Measurements from ENCODE around the gene FARS2.
"Not testable (repeated sequence)": the region's sequence is repeated elsewhere in the genome, so short reads cannot be mapped to it uniquely, and the experiment has no call there.

Gene FARS2

DNA sequence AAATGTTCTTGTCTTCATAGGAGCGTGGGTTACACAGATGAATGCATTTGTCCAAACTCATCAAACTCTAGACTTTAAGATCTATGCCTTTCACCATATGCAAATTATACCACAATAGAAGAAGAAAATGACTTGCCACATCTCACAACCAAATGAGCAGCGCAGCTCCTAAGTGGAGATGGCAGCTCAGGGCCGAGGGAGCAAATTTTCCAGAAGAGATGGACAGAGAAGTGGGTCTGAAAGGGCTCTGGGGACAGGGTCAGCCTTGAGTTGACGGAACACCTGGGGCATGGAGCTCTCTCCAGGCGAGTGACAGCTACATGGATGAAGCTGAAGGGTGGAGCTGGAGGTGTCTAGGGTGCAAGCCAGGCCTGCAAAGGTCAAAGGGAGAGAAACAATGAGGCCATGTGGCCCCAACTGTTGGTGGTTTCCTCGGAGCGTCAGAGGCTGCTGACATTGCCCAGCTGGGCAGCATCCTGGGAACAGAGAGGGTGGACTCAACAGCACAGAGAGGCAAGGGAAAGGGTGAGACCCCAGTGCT is 517.1 kb downstream of the FARS2 start:
- DNase-seq, result no peak

DNA sequence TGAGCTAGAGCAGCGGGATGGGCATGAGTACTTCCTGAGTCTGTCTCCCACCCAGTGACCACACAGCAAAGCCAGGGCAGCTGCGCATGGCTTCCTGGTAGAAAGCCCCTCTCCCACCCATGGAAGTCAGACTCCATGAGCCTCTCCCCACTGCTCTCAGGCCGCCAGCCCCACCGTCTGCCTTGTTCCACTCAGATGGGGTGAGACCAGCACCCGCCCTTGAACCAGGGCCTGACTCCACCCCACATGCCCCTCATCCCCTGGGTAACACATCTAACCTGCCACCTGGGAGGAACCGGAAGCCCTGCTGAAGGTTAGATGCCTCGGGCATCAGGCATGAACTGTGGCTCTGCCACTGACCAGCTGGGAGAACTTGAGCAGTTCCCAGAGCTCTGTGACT is 517.6 kb downstream of the FARS2 start:
- DNase-seq, result no peak

DNA sequence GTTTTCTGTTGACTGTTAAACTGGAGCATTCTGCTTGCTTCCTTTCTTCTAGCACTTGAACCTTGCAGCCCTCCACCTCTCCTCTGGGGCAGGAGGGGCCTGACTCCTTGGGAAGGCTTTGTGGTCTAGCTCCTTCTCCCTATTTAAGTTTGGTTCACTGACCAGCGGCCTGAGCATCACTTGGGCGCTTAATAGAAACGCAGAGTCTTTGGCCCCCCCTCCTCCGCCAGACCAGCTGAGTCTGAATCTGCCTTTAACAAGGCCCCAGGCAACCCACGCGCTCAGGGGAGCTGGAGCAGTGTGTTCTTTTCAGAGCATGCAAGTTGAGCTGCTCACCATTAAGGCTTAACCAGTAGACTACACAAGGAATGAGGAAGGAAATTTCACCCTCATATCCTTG is 519.7 kb downstream of the FARS2 start:
- peak; percentile 37 for DNase-seq

DNA sequence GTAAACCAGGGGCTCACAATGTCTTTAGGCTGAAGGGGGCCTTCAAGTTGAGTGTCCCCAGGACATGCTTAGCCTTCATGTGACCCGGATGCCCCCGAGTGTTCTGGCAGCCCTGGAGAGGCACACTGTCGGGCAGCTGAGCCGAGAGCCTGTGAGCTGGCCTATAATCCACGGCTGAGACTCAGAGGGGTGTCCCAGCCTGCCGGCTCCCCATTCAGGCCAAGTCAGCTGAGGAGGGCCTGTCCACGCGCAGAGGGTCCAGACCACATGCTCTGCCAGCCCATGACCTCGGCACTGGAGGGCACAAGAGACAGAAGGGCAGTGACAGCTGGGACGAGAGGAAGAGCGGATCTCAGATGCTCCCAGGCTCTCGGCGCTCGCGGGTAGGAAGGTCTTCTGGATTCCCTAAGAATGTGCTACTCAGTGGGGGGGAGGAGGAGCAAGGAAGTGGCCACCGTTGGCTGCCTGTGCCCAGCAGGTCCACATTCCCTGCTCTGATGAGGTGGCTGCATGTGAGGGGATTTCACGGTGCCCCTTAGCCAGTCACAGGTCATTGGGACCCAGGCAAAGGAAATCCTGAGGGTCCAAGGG is 520.7 kb downstream of the FARS2 start:
- DNase-seq, result no peak

DNA sequence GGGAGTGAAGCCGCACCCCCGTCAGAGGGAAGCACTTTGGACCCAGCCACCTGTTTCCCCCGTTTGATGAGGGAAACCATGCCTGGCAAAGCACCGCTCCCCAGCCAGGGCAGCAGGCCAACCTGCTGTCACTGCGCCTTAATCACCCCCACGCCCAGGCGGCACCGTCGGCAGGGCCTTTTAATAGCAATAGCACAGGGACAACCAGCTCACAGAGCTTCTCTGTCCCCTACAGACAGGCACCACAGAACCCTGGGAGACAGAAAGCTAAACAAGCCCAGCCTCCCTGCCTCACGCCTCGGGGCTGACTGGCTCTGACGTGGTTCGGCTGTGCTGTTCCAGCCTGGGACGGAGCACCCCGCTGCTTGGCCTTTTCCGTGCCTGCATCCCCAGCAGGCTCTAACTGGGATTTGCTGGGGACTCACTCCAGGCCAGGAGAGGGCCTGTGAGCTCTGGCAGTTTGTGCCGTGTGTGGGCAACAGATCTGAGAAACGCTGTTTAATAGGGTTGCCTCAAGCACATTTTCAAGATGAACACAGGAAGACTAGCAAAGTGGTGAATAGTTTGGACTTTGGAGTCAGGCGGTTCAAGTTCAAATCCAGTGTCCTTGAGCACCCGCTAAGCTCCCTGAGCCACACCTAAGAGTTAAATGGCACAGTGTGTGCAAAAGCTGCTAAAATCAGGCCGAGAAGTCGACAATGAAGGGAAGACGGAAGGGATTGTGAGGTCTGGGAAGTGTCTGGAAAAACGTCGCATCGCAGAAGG is 521.7 kb downstream of the FARS2 start:
- peak; percentile 59 for DNase-seq

DNA sequence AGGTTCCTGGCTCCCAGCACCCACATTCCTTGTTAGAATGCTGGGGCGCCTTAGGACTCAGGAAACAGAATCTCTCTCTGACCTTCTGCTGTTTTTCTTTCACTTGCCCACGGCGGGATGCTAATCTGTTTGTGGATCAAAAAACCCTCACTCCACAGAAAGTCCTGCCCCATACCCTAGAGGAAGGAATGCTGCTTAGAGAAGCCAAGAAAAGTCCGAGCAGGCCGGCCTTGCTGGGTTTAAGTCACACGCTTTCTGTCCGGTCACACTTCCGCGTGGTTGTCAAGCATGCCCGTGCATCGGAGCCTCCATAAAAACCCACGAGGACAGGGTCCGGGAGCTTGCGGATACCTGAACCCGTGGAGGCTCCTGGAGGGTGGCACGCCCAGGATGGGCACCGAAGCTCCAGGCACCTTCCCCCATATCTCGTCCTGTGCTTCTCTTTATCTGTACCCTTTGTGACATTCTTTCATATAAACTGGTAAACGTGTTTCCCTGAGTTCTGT is 522.3 kb downstream of the FARS2 start:
- peak; percentile 60 for DNase-seq

DNA sequence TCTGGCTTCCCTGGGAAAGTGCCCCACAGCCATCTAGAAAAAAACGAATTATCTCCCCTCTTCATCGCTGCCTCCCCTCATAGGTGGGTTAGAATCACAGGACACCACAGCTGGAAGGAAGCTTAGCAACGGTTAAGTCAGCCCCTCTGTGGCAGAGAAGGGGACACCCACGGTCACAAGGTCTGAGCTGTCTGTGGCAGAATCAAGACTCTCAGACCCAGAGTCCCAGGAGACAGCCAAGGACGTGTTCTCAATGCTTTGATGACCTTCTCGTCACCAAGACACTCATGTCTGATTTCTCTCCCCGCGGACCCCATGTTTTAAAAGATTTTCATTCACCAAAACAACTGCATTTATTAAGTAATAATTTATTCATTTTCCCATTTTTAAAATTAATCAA is 523.9 kb downstream of the FARS2 start:
- DNase-seq, result no peak

DNA sequence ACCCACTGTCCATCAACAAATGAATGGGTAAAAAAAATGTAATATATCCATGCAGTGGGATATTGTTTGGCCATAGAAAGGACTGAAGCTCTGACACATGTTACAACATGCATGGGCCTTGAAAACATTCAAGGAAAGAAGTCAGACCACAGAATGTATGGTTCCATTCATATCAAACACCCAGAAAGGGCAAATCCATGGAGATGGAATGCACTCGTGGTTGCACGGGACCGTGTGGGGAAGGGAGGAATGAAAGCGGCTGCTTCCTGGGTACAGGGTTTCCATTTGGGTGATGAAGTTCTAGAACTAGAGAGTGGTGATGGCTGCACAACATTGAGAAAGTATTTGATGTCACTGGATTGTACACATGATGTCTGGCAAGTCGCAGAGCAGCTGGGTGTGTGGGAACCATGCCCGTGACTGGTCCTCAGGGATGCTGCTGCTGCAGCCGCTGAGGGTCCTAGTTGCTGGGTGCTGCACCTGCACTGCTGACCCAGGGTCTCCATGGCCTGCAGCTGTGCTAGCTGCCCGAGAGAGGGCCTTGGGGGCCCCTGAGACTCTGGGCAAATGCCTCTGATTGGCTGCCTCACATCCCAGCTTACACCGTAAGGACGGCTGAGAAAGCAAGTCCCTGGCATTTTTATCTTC is 525.1 kb downstream of the FARS2 start:
- DNase-seq, result peak; percentile 37

DNA sequence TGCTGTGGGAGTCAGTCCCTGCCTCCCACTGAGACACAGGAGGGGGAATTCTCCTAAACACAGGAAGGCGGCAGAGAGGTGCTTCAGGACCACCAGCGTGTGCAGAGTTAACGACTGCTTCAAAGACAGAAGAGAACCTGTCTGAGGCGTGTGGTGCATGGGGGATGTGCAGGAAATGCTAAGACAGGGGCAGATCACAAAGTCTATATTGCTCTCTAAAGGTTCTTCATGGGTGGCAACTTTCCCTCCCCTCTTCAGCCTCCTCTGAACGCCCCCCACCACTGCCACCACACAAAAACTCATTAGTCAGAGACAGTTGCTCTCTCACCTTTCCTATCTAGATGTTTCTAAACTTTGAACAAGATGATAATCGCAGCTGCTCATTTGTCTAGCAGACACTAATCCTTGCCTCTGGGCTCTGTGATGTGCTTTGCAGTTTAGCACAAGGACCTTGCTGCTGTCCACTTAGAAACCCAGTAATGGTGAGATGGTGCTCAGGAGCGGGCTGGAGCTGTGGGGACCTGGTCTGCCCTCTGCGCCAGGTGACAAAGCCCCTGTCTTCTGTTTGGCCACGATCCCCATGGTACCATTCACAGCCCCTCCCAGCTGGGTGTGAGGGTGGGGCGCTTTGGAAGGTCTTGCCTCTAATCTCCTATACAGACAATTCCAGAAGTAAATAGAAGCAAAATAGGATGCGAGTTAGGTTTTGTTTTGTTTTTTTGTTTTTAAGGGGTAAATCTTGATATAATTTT is 525.8 kb downstream of the FARS2 start:
- peak; percentile 40 for DNase-seq

DNA sequence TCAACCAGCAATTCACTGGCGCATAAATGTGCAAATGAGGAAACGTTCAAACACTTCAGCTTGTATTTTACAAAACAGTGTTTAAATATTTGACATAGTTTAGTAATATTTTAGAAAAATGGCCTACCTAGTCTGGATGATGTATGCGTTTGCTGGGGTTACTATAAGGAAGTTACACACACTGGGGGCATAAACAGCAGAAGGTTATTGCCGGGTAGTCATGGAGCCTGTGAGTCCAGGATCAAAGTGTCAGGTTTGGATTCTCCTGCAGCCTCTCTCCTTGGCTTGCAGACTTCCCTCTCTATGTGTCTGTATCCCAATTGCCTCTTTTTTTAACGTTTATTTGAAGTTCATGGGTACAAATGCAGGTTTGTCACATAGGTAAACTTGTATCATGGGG is 528.1 kb downstream of the FARS2 start:
- DNase-seq, result not testable (repeated sequence)

DNA sequence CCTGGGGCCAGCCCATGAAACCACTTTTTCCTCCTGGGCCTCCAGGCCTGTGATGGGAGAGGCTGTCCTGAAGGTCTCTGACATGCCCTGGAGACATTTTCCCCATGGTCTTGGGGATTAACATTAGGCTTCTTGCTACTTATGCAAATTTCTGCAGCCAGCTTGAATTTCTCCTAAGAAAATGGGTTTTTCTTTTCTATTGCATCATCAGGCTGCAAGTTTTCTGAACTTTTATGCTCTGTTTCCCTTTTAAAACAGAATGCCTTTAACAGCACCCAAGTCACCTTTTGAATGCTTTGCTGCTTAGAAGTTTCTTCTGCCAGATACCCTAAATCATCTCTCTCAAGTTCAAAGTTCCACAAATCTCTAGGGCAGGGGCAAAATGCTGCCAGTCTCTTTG is 535.2 kb downstream of the FARS2 start:
- not testable (repeated sequence) for DNase-seq

DNA sequence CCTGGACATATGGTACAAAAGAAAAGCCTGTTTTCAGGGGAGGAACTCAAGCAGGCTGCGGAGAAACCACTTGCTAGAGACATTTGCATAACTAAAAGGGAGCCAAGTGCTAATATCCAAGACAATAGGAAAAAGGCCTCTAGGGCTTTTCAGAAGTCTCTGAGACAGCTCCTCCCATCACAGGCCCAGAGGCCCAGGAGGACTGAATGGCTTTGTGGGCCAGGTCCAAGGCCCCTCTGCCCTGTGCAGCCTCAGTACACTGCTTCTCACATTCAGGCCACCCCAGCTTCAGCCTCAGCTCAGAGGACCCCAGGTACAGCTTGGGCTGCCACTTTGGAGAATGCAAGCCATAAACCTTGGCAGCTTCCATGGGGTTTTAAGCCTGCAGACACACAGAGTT is 545.1 kb downstream of the FARS2 start:
- not testable (repeated sequence) for DNase-seq

DNA sequence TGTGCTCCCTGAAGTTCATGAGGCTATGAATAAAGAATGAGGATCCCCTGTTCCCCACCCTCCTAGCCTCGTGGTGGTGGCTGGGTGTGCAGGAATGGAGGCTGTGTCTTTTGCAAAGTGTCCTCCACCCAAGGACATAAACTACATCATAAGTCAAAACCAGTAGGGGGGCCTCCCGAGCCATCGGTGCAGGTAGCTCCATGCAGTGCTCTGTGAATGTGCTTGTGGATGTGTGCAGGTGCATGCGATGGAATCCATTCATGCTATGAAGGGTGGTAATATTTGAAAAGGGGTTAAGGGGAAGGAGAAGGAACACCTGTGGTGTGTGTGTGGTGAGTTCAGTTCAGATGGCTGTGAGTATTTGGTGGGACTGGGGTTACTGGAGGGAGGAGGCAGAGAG is 548.1 kb downstream of the FARS2 start:
- DNase-seq, result no peak

DNA sequence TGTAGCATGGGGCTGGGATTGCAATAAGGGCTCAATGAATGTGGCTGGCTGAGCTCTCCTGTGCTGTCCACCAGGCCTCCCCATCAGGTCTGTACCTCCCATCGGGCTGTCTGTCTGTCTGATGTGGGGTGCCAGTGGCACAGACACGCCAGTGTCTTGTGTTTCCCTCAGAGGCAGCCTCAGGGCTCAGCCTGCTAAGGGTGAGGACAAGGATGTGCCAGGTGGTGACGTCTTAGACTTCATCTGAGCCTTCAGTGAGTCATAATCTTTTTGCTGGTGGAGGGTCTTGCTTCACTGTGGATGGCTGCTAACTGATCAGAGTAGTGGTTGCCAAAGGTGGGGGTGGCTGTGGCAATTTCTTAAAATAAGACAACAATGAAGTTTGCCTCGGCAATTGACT is 550.7 kb downstream of the FARS2 start:
- no peak for DNase-seq

DNA sequence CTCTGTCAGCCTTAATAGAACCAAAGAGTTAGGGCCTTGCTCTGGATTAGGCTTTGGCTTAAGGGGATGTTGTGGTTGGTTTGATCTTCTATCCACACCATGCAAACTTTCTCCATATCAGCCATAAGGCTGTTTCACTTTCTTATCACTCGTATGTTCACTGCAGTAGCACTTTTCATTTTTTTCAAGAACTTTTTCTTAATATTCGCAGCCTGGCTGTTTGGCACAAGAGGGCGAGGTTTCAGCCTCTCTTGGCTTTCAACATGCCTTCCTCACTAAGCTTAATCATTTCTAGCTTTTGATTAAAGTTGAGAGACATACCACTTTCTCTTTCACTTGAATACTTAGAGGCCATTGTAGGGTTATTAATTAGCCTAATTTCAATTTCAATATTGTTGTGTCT is 552.3 kb downstream of the FARS2 start:
- DNase-seq, result no peak

DNA sequence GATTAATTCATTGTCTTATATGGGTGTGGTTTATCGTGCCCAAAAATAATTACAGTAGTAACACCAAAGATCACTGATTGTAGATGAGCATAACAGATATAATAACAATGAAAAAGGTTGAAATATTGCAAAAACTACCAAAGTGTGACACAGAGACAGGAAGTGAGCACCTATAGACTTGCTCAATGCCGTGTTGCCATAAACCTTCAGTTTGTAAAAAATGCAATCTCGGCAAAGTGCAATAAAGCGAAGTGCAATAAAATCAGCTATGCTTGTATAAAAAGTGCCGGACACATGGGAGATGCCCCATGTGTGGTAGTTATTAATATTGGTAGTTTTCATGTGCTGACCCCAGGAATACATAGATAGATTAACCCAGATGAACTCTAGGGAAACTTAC is 552.8 kb downstream of the FARS2 start:
- no peak for DNase-seq

DNA sequence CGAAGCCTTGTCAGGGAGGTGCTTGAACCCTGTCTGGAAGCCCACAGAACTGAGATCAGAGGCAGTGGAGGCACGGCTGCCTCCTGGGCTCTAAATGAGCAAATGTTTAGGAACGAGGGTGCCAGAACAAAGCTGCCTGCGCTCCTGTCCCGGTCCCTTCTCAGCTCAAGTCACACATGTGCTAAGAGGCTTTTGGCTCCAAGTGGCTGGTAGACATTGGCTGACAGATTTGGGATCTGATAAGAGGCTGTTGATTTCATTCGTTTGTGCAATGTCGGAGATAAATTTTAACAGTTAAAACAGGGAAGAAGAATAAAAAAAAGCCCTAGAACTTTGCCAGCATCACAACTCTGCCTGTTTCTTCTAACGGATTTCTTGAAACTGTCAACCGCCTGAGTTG is 553.6 kb downstream of the FARS2 start:
- DNase-seq, result no peak

DNA sequence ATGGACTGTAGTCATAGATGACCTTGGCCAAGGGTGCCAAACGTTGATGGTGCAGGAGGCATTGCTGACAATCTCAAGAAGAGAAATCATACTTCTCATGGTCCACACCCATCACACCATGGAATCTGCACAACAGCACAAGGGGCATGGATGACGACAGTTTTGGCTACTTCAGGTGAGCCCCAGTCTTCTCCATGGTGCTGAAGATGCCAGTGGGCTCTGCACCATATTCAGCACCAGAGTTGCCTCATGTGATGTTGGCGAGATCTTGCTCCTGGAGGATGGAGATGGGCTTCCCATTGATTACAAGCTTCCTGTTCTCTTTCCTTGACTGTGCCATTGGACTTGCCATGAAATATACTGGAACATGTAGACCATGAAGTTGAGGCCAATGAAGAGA is 556.6 kb downstream of the FARS2 start:
- DNase-seq, result no peak

DNA sequence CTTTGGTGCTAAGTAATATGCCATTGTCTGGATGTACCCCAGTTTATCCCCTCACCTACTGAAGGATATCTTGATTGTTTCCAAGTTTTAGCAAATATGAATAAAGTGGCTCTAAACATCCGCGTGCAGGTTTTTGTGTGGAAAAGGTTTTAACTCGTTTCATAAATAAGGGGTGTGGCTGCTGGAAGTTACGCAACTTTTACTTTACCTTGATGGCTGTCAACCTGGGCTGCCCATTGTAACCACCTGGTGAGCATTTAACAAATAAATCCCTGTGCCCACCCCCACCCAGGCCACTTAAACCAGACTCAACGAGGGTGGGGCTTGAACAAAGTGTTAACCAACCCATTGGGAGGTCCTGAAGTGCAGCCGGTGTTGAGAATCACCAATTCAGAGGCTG is 557.6 kb downstream of the FARS2 start:
- no peak for DNase-seq
